Measurements from ENCODE around the gene CNGA3. TPM values are rescaled to one million over a fixed set of nuclear protein-coding genes. Genes with fewer than 3 reads are reported as not detected.

CNGA3 gene
- total RNA-seq, 4 donors from 2014 or later = 0.40 to 1.8 (median 1.6) TPM; not detected in 1

- peaks cover 3% of the 10 kb centered on the region for H3K27me3 ChIP-seq
These were observed 25.9 kb downstream of the CNGA3 start for GRCh38 chr2:98372121-98372520.

GRCh38 chr2:98372579-98372978 lies 26.3 kb downstream of the CNGA3 start:
- no peak overlapping the region for H3K4me3 ChIP-seq
- peaks cover 3% of the 10 kb centered on the region for H3K27me3 ChIP-seq
- intact Hi-C loops (cut with DNase I; ENCODE audit: low total_unique reads) = no loop called here
- TF ChIP-seq POLR2AphosphoS5 (IDR thresholded peaks at IDR 0.05) (no peak), EP300 (IDR thresholded peaks at IDR 0.05; ENCODE audit: low read depth) (no peak), CTCF (IDR thresholded peaks at IDR 0.05) (no peak), POLR2A (IDR thresholded peaks at IDR 0.05) (no peak)
- WGBS, 2 donors (ENCODE audit: low coverage in 1 of 2) = 59 to 80% methylated on average over 1 to 5 of the region's 5 CpGs
- in situ Hi-C loops (cut with MboI; ENCODE audit: low pct_ligation_motif_present in 1 of 4, low pct_unique_long_range_greater_than_20kb in 1 of 4, low sequenced_read_pairs in 3 of 4) = no loop called here
- no peak overlapping the region for H3K27ac ChIP-seq
- no peak for DNase-seq
- peaks cover 0 to 13% of the 10 kb centered on the region in 2 donors for H3K9me3 ChIP-seq
- no peaks in the 10 kb centered on the region for H3K36me3 ChIP-seq
- H3K4me1 ChIP-seq = no peaks in the 10 kb centered on the region

More at GRCh38 chr2:98372121-98372520, 25.9 kb downstream of the CNGA3 start:
- in situ Hi-C loops (cut with MboI; ENCODE audit: low pct_ligation_motif_present in 1 of 4, low pct_unique_long_range_greater_than_20kb in 1 of 4, low sequenced_read_pairs in 3 of 4) (no loop called here), intact Hi-C loops (cut with DNase I; ENCODE audit: low total_unique reads) (no loop called here)
- Histone ChIP-seq H3K27ac (no peak overlapping the region), H3K36me3 (no peaks in the 10 kb centered on the region), H3K4me3 (no peak overlapping the region), H3K9me3 (peaks cover 0 to 13% of the 10 kb centered on the region in 2 donors), H3K4me1 (no peaks in the 10 kb centered on the region)
- no peak for TF ChIP-seq EP300 (IDR thresholded peaks at IDR 0.05; ENCODE audit: low read depth)
- WGBS, 2 donors (ENCODE audit: low coverage in 1 of 2) = 78% methylated on average over 3 of the region's 4 CpGs; no CpG with 5 or more reads in 1 of the 2 donors
- no peak for DNase-seq

GRCh38 chr2:98374286-98374685 lies 28.0 kb downstream of the CNGA3 start:
- Histone ChIP-seq H3K27me3 (peaks cover 3% of the 10 kb centered on the region), H3K9me3 (no peaks in the 10 kb centered on the region), H3K27ac (no peak overlapping the region), H3K36me3 (no peaks in the 10 kb centered on the region), H3K4me1 (peaks cover 0 to 7% (median 2%) of the 10 kb centered on the region in 4 donors), H3K4me3 (no peak overlapping the region)
- no peak for TF ChIP-seq CTCF (IDR thresholded peaks at IDR 0.05)
- TF ChIP-seq EP300 (IDR thresholded peaks at IDR 0.05; ENCODE audit: low read depth) = no peak
- TF ChIP-seq POLR2AphosphoS5 (IDR thresholded peaks at IDR 0.05) = no peak
- TF ChIP-seq POLR2A (IDR thresholded peaks at IDR 0.05) = no peak
- intact Hi-C loops (cut with DNase I; ENCODE audit: low total_unique reads) = no loop called here
- in situ Hi-C loops (cut with MboI; ENCODE audit: low pct_ligation_motif_present in 1 of 4, low pct_unique_long_range_greater_than_20kb in 1 of 4, low sequenced_read_pairs in 3 of 4) = no loop called here
- 58 to 77% methylated on average over 3 to 5 of the region's 5 CpGs for WGBS, 2 donors (ENCODE audit: low coverage in 1 of 2)
- no peak for DNase-seq

- peaks cover 0 to 8% (median 2%) of the 10 kb centered on the region in 4 donors for H3K4me1 ChIP-seq
- DNase-seq = no peak
- intact Hi-C loops (cut with DNase I; ENCODE audit: low total_unique reads) (no loop called here), in situ Hi-C loops (cut with MboI; ENCODE audit: low pct_ligation_motif_present in 1 of 4, low pct_unique_long_range_greater_than_20kb in 1 of 4, low sequenced_read_pairs in 3 of 4) (loop anchor here in 2 of 4 donors (25.0 kb wide), 1 partner anchor 563 kb away; no protein-coding TSS in a partner anchor)
- no peaks in the 10 kb centered on the region for H3K36me3 ChIP-seq
- H3K9me3 ChIP-seq = no peaks in the 10 kb centered on the region
- TF ChIP-seq POLR2AphosphoS5 (IDR thresholded peaks at IDR 0.05) (no peak), EP300 (IDR thresholded peaks at IDR 0.05; ENCODE audit: low read depth) (no peak), POLR2A (IDR thresholded peaks at IDR 0.05) (no peak), CTCF (IDR thresholded peaks at IDR 0.05) (no peak)
- H3K4me3 ChIP-seq = no peak overlapping the region
- H3K27ac ChIP-seq = no peak overlapping the region
- H3K27me3 ChIP-seq = peaks cover 3% of the 10 kb centered on the region
- 88 to 90% methylated on average over 2 to 11 of the region's 11 CpGs for whole genome bisulfite sequencing, 2 donors (ENCODE audit: low coverage in 1 of 2)
These were observed 28.8 kb downstream of the CNGA3 start for GRCh38 chr2:98374958-98375570.
